ENCODE data around the gene RALGDS. TPM values are rescaled to one million over a fixed set of nuclear protein-coding genes. Genes with fewer than 3 reads are reported as not detected.

The RALGDS gene
- total and polyA plus RNA-seq, 2 experiments from 2014 or later, result 8.6 to 20.3 TPM

GRCh38 chr9:133049043-133049442, 72.0 kb downstream of the RALGDS start (continued):
- TF ChIP-seq, protein P1, sequence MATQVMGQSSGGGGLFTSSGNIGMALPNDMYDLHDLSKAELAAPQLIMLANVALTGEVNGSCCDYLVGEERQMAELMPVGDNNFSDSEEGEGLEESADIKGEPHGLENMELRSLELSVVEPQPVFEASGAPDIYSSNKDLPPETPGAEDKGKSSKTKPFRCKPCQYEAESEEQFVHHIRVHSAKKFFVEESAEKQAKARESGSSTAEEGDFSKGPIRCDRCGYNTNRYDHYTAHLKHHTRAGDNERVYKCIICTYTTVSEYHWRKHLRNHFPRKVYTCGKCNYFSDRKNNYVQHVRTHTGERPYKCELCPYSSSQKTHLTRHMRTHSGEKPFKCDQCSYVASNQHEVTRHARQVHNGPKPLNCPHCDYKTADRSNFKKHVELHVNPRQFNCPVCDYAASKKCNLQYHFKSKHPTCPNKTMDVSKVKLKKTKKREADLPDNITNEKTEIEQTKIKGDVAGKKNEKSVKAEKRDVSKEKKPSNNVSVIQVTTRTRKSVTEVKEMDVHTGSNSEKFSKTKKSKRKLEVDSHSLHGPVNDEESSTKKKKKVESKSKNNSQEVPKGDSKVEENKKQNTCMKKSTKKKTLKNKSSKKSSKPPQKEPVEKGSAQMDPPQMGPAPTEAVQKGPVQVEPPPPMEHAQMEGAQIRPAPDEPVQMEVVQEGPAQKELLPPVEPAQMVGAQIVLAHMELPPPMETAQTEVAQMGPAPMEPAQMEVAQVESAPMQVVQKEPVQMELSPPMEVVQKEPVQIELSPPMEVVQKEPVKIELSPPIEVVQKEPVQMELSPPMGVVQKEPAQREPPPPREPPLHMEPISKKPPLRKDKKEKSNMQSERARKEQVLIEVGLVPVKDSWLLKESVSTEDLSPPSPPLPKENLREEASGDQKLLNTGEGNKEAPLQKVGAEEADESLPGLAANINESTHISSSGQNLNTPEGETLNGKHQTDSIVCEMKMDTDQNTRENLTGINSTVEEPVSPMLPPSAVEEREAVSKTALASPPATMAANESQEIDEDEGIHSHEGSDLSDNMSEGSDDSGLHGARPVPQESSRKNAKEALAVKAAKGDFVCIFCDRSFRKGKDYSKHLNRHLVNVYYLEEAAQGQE (IDR thresholded peaks at IDR 0.05; ENCODE audit: unreplicated experiment), result no peak
- TF ChIP-seq STAT1 (IDR thresholded peaks at IDR 0.05; ENCODE audit: unreplicated experiment), result no peak
- no peak for TF ChIP-seq JUNB (IDR thresholded peaks at IDR 0.05; ENCODE audit: unreplicated experiment)
- no peak for TF ChIP-seq NANOG (IDR thresholded peaks at IDR 0.05; ENCODE audit: borderline replicate concordance)
- no peak for TF ChIP-seq CTCF (conservative IDR thresholded peaks at IDR 0.05; ENCODE audit: low read depth in 2 of 2)
- no peak for TF ChIP-seq ZNF114 (CRISPR knock-in tag; IDR thresholded peaks at IDR 0.05)
- no peak for TF ChIP-seq ZNF331 (CRISPR knock-in tag; IDR thresholded peaks at IDR 0.05; ENCODE audit: low read depth)

DNA sequence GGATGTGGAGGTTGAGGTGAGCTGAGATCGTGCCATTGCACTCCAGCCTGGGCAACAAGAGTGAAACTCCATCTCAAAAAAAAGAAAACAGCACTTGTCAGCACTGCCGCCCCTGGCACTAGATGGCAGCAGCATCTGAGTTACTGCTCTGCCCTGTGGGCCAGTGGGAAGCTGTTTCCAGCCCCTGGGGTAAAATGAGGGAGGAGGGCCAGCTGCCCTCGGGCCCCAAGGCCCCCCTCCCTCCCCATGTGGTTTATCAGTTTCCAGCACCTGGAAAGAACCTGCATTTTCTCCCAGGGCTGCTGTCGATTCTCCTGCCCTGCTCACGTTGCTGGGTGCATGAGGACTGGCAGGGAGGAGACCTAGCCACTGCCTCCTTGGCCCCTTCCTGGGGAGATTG, 72.4 kb downstream of the RALGDS start:
- Histone ChIP-seq H3K27ac (ENCODE audit: low read depth) (no peak overlapping the region), H3K36me3 (ENCODE audit: insufficient read depth) (peaks cover 4% of the 10 kb centered on the region; the same call in 1 of the 2 replicates), H3K9me2 (ENCODE audit: insufficient read depth) (no peaks in the 10 kb centered on the region), H3K27me3 (ENCODE audit: insufficient read depth) (no peaks in the 10 kb centered on the region), H3K4me1 (ENCODE audit: insufficient read depth) (no peaks in the 10 kb centered on the region), H4K20me1 (replicated peaks; ENCODE audit: insufficient read depth) (peaks cover 5% of the 10 kb centered on the region; the same call in 1 of the 2 replicates), H3K79me2 (replicated peaks; ENCODE audit: insufficient read depth) (0 out of 2 replicates have a peak, but pooled peaks cover 4% of the 10 kb centered on the region), H2AFZ (no peak overlapping the region), H3F3A (replicated peaks; ENCODE audit: low read depth) (no peaks in the 10 kb centered on the region), H3K4me3 (no peak overlapping the region), H3K4me2 (no peak overlapping the region)
- peak; percentile 89 for ATAC-seq
- TF ChIP-seq EZH2phosphoT487 (IDR thresholded peaks at IDR 0.05; ENCODE audit: unreplicated experiment), result no peak
- TF ChIP-seq CREB1 (CRISPR knock-in tag; IDR thresholded peaks at IDR 0.05; ENCODE audit: low read depth), result no peak
- peak; percentile 51 to 74 for TF ChIP-seq CTCF (conservative IDR thresholded peaks at IDR 0.05; ENCODE audit: low read depth in 2 of 2)
- no peak for TF ChIP-seq ZNF331 (CRISPR knock-in tag; IDR thresholded peaks at IDR 0.05; ENCODE audit: low read depth)
- Mint-ChIP-seq H3K36me3 (ENCODE audit: low read depth) (peaks cover 67% of the 10 kb centered on the region), H3K4me3 (no peak overlapping the region), H3K27ac (no peak overlapping the region), H3K4me1 (no peaks in the 10 kb centered on the region; the same call in 2 of the 3 replicates), H3K27me3 (ENCODE audit: insufficient read depth, low read depth, poor library complexity) (peaks cover 7% of the 10 kb centered on the region), H3K9me3 (no peaks in the 10 kb centered on the region)
- DNase-seq (ENCODE audit: low spot score), result peak; percentile 46

Small RNA genes within 50 kb of the gene (microRNA-seq; reads per million reads assigned to microRNA genes)
- 2.7 reads per million, percentile 8 among the genes with 10 or more reads in this experiment for gene MIR6877

Small RNA genes within 50 kb of the gene (small RNA-seq; reads per million reads assigned to genes)
- gene MIR6877 (ENCODE audit: low replicate concordance), result not detected

Other genes starting within 250 kb of the RALGDS start
- gene AK8, start 243.0 kb downstream of the RALGDS start, total RNA-seq (2014; rRNA removed; shearing (Covaris generic)), result 0.14 and 0.82 TPM in 2 replicates
- 0.70 and 0.78 TPM in 2 replicates for gene AK8, start 243.0 kb downstream of the RALGDS start, polyA plus RNA-seq (2016; fragmentation: Nextera tagmentation; extraction: Ambion mirVana)
- gene SPACA9, start 242.3 kb downstream of the RALGDS start, total RNA-seq (2014; rRNA removed; shearing (Covaris generic)), result 0.78 and 1.5 TPM in 2 replicates
- 0.85 and 1.1 TPM in 2 replicates for gene SPACA9, start 242.3 kb downstream of the RALGDS start, polyA plus RNA-seq (2016; fragmentation: Nextera tagmentation; extraction: Ambion mirVana)
- 43.2 and 48.0 TPM in 2 replicates for gene TSC1, start 176.6 kb downstream of the RALGDS start, total RNA-seq (2014; rRNA removed; shearing (Covaris generic))
- gene TSC1, start 176.6 kb downstream of the RALGDS start, polyA plus RNA-seq (2016; fragmentation: Nextera tagmentation; extraction: Ambion mirVana), result 20.1 and 23.7 TPM in 2 replicates
- gene GFI1B, start 142.5 kb downstream of the RALGDS start, total RNA-seq (2014; rRNA removed; shearing (Covaris generic)), result 0.38 and 1.0 TPM in 2 replicates
- gene GFI1B, start 142.5 kb downstream of the RALGDS start, polyA plus RNA-seq (2016; fragmentation: Nextera tagmentation; extraction: Ambion mirVana), result 0.28 TPM in 1 of 2 replicates, not detected in the other
- gene GTF3C5, start 90.2 kb downstream of the RALGDS start, total RNA-seq (2014; rRNA removed; shearing (Covaris generic)), result 78.8 and 81.1 TPM in 2 replicates
- gene GTF3C5, start 90.2 kb downstream of the RALGDS start, polyA plus RNA-seq (2016; fragmentation: Nextera tagmentation; extraction: Ambion mirVana), result 41.2 and 46.0 TPM in 2 replicates
- 1.0 and 2.3 TPM in 2 replicates for gene CEL, start 59.3 kb downstream of the RALGDS start, total RNA-seq (2014; rRNA removed; shearing (Covaris generic))
- 0.26 and 0.27 TPM in 2 replicates for gene CEL, start 59.3 kb downstream of the RALGDS start, polyA plus RNA-seq (2016; fragmentation: Nextera tagmentation; extraction: Ambion mirVana)
- gene GBGT1, start 42.7 kb upstream of the RALGDS start, total RNA-seq (2014; rRNA removed; shearing (Covaris generic)), result 15.7 and 22.4 TPM in 2 replicates
- 3.7 and 4.9 TPM in 2 replicates for gene GBGT1, start 42.7 kb upstream of the RALGDS start, polyA plus RNA-seq (2016; fragmentation: Nextera tagmentation; extraction: Ambion mirVana)
- not detected in 2 replicates for gene OBP2B, start 88.0 kb upstream of the RALGDS start, total RNA-seq (2014; rRNA removed; shearing (Covaris generic))
- not detected in 2 replicates for gene OBP2B, start 88.0 kb upstream of the RALGDS start, polyA plus RNA-seq (2016; fragmentation: Nextera tagmentation; extraction: Ambion mirVana)
- 0.16 and 0.28 TPM in 2 replicates for gene ABO, start 154.0 kb upstream of the RALGDS start, total RNA-seq (2014; rRNA removed; shearing (Covaris generic))
- gene ABO, start 154.0 kb upstream of the RALGDS start, polyA plus RNA-seq (2016; fragmentation: Nextera tagmentation; extraction: Ambion mirVana), result 0.21 and 0.34 TPM in 2 replicates
- 27.1 and 27.6 TPM in 2 replicates for gene SURF6, start 214.9 kb upstream of the RALGDS start, total RNA-seq (2014; rRNA removed; shearing (Covaris generic))
- 15.4 and 17.6 TPM in 2 replicates for gene SURF6, start 214.9 kb upstream of the RALGDS start, polyA plus RNA-seq (2016; fragmentation: Nextera tagmentation; extraction: Ambion mirVana)
- 79.2 and 85.7 TPM in 2 replicates for gene MED22, start 226.9 kb upstream of the RALGDS start, total RNA-seq (2014; rRNA removed; shearing (Covaris generic))
- gene MED22, start 226.9 kb upstream of the RALGDS start, polyA plus RNA-seq (2016; fragmentation: Nextera tagmentation; extraction: Ambion mirVana), result 20.4 and 20.9 TPM in 2 replicates
- 2,020 and 2,188 TPM in 2 replicates for gene RPL7A, start 227.0 kb upstream of the RALGDS start, total RNA-seq (2014; rRNA removed; shearing (Covaris generic))
- 1,644 and 1,788 TPM in 2 replicates for gene RPL7A, start 227.0 kb upstream of the RALGDS start, polyA plus RNA-seq (2016; fragmentation: Nextera tagmentation; extraction: Ambion mirVana)
- gene SURF1, start 235.2 kb upstream of the RALGDS start, total RNA-seq (2014; rRNA removed; shearing (Covaris generic)), result 21.6 and 39.1 TPM in 2 replicates
- 51.5 and 52.6 TPM in 2 replicates for gene SURF1, start 235.2 kb upstream of the RALGDS start, polyA plus RNA-seq (2016; fragmentation: Nextera tagmentation; extraction: Ambion mirVana)
- 32.4 and 39.9 TPM in 2 replicates for gene SURF2, start 235.3 kb upstream of the RALGDS start, total RNA-seq (2014; rRNA removed; shearing (Covaris generic))
- gene SURF2, start 235.3 kb upstream of the RALGDS start, polyA plus RNA-seq (2016; fragmentation: Nextera tagmentation; extraction: Ambion mirVana), result 100 and 104 TPM in 2 replicates